ENCODE measurements around the gene RNF180.

DNA sequence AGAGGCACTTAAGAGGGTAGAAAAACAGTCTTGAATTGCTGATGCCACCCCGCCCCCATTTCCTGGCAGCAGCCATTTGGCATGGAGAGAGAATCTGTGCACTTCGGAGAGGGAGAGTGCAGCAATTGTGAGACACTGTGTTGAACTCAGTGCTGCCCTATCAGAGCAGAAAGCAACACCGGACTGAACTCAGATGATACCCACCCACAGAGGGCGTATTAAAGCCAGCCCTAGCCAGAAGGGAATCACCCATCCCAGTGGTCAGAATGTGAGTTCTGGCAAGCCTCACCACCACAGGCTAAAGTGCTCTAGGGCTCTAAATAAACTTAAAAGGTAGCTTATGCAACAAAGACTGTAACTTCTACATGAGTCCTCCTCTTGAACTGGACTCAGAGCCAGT lies 251.7 kb downstream of the RNF180 start:
- TF ChIP-seq, protein P1, sequence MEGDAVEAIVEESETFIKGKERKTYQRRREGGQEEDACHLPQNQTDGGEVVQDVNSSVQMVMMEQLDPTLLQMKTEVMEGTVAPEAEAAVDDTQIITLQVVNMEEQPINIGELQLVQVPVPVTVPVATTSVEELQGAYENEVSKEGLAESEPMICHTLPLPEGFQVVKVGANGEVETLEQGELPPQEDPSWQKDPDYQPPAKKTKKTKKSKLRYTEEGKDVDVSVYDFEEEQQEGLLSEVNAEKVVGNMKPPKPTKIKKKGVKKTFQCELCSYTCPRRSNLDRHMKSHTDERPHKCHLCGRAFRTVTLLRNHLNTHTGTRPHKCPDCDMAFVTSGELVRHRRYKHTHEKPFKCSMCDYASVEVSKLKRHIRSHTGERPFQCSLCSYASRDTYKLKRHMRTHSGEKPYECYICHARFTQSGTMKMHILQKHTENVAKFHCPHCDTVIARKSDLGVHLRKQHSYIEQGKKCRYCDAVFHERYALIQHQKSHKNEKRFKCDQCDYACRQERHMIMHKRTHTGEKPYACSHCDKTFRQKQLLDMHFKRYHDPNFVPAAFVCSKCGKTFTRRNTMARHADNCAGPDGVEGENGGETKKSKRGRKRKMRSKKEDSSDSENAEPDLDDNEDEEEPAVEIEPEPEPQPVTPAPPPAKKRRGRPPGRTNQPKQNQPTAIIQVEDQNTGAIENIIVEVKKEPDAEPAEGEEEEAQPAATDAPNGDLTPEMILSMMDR (conservative IDR thresholded peaks at IDR 0.05; ENCODE audit: low read length) = no peak
- TF ChIP-seq EZH2phosphoT487 (IDR thresholded peaks at IDR 0.05; ENCODE audit: borderline replicate concordance) = no peak

Data from Loucy (cell line).